KOPT-K1 (cell line): Measurements from ENCODE around the gene FBXO46.
"Not testable (repeated sequence)": the region's sequence is repeated elsewhere in the genome, so short reads cannot be mapped to it uniquely, and the experiment has no call there.

Source experiments
- H3K27ac ChIP-seq: fragments of 200-600 bp; sonication (generic); 2 replicates; pipeline ENCODE4 v1.5.1; 2016; ENCODE audit warnings: antibody characterized with exemption, mild to moderate bottlenecking, low read depth, low read length; ENCODE audit not compliant: poor library complexity, severe bottlenecking
- H3K36me3 ChIP-seq: fragments of 200-600 bp; sonication (generic); 2 replicates; pipeline ENCODE4 v1.5.1; 2017; ENCODE audit warnings: antibody characterized with exemption, mild to moderate bottlenecking, low read length, moderate library complexity; ENCODE audit not compliant: insufficient read depth
- H3K9me3 ChIP-seq: fragments of 200-600 bp; sonication (generic); 2 replicates; pipeline ENCODE4 v1.5.1; 2017; ENCODE audit warnings: antibody characterized with exemption, low read length, mild to moderate bottlenecking; ENCODE audit not compliant: insufficient read depth, poor library complexity, severe bottlenecking

The FBXO46 gene

DNA sequence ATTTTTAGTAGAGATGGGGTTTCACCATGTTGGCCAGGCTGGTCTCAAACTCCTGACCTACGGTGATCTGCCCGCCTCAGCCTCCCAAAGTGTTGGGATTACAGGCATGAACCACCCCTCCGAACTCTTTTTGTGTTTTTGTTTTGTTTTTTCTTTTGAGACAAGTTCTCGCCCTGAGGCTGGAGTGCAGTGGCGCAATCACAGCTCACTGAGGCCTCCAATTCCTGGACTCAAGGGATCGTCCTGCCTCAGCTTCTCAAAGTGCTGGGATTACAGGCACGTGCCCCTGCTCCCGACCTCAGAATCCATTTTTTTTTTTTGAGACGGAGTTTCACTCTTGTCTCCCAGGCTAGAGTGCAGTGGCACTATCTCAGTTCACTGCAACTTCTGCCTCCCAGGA lies 27.0 kb upstream of the FBXO46 start:
- Histone ChIP-seq H3K36me3 (no peaks in the 10 kb centered on the region), H3K9me3 (no peaks in the 10 kb centered on the region), H3K27ac (no peak overlapping the region)

DNA sequence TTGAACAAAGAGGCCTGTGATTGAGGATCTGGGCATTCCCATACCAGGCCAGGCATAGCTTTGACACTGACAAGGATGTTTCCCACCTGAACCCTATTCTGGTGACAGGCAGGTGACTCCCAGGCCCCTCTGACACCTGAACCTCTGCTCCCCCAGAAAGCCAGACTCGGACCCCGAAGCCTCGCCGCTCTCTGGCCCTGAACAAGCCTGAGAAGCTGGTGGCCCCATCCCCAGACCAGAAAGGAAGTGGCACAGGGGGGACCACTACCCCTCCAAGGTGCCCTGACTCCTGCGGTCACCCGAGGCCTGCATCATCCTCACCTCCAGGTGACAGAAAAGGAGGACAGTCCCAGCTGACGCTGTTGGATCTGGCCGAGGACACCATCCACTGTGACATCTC lies 23.6 kb upstream of the FBXO46 start:
- no peaks in the 10 kb centered on the region for H3K9me3 ChIP-seq
- H3K36me3 ChIP-seq: no peaks in the 10 kb centered on the region
- H3K27ac ChIP-seq: no peak overlapping the region

- Histone ChIP-seq H3K27ac (no peak overlapping the region), H3K9me3 (no peaks in the 10 kb centered on the region), H3K36me3 (no peaks in the 10 kb centered on the region)
These were observed 22.9 kb upstream of the FBXO46 start for GRCh38 chr19:45753548-45753947.

DNA sequence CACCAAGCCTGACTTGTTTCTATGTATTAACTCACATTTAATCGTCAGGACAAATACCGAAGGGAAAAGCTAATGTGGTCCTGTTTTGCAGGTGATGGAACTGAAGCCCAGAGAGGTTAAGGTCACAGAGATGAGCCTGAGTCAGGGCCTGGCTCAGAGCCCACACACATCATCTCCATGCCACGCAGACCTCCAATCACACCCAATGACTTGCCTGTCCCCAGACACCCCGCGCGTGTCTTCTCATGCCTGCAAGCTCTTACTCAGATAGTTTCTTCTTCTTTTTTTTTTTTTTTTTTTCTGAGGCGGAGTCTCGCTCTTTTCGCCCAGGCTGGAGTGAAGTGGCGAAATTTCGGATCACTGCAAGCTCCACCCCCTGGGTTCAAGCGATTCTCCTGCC lies 21.9 kb upstream of the FBXO46 start:
- H3K9me3 ChIP-seq: no peaks in the 10 kb centered on the region
- no peaks in the 10 kb centered on the region for H3K36me3 ChIP-seq
- H3K27ac ChIP-seq: no peak overlapping the region

GRCh38 chr19:45751483-45751882 lies 20.8 kb upstream of the FBXO46 start:
- H3K27ac ChIP-seq, H3K9me3 ChIP-seq, H3K36me3 ChIP-seq: not testable (repeated sequence)

- Histone ChIP-seq H3K9me3 (no peaks in the 10 kb centered on the region), H3K27ac (no peak overlapping the region), H3K36me3 (no peaks in the 10 kb centered on the region)
These were observed 16.8 kb upstream of the FBXO46 start for GRCh38 chr19:45747513-45747912.

DNA sequence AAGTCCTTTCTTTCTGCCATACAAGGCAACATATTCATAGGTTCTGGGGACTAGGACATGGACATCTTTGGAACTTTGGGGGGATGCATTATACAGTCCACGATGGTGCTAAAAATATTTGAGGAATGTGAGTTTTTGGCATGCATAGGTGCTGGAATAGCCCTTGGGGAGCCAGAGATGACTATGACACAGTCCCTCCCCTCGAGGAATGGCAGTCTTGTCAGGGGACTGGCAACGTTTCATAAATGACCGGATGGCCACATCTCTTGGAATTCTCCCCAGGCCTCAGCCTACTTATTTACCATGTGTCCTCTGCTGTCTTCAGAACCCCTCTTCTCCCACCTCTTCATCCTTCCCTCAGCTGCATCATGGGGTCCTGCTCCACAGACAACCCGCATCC lies 16.2 kb upstream of the FBXO46 start:
- H3K27ac ChIP-seq: no peak overlapping the region
- no peaks in the 10 kb centered on the region for H3K9me3 ChIP-seq
- no peaks in the 10 kb centered on the region for H3K36me3 ChIP-seq

DNA sequence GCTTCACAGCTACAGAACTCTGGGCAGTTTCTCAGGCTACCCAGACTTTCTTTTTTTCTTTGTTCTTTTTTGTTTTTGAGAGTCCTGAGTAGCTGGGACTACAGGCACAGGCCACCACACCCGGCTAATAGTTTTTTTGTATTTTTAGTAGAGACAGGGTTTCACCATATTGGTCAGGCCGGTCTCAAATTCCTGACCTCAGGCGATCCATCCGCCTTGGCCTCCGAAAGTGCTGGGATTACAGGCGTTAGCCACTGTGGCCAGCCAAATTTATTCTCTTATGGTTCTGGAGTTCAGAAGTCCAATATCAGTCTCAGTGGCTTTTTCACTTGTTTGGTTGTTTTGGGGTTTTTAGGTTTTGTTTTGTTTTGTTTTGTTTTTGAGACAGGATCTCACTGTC lies 14.9 kb upstream of the FBXO46 start:
- Histone ChIP-seq H3K9me3 (no peaks in the 10 kb centered on the region), H3K27ac (no peak overlapping the region), H3K36me3 (no peaks in the 10 kb centered on the region)

- Histone ChIP-seq H3K36me3 (no peaks in the 10 kb centered on the region), H3K27ac (no peak overlapping the region), H3K9me3 (no peaks in the 10 kb centered on the region)
These were observed 12.3 kb upstream of the FBXO46 start for GRCh38 chr19:45742969-45743368.

GRCh38 chr19:45739498-45740439 lies 9.1 kb upstream of the FBXO46 start:
- Histone ChIP-seq H3K27ac (no peak overlapping the region), H3K36me3 (no peaks in the 10 kb centered on the region), H3K9me3 (no peaks in the 10 kb centered on the region)

DNA sequence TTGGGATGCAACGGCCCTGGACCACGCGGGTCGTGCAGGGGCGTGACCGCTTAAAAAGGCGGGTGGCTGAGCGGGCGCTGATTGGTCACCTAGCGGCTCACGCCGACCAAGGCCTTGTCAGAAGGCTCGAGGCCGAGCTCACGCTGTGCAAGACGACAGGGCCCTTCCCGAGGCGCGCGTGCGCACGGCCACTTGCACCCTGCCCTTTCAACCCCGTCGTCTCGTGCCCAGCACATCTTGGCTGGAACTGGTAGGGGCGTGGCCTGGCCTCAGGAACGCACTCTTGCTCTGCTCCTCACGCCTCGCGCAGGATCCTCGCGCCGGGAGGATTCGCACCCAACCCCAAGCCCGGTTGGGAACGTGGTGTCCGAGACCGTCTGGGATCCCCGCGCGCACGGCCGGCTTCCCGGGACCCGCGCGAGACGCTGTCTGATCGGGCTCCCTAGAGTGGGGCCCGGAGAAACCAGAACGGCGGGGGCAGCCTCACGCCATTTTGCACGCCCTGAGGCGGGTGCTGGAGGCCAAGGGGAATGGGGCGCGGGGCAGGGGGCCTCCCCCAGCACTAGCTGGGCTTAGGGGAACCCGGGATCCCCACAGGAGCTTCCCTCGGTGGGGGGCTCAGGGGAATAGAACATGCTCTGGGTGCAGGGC lies 2.6 kb upstream of the FBXO46 start, which contains the start of gene MEIOSIN:
Gene MEIOSIN, plus strand, starts transcription at position 280 of the 651 bp plus-strand sequence. CDS start 1,938 bp downstream, outside the sequence.
- H3K9me3 ChIP-seq: no peaks in the 10 kb centered on the region
- H3K27ac ChIP-seq: no peak within 1 kb of the TSS
- no peaks in the 10 kb centered on the region for H3K36me3 ChIP-seq

- Histone ChIP-seq H3K27ac (peak overlapping the region; percentile 71), H3K9me3 (no peaks in the 10 kb centered on the region)
These were observed 851 bp downstream of the FBXO46 start for GRCh38 chr19:45729800-45730290.

DNA sequence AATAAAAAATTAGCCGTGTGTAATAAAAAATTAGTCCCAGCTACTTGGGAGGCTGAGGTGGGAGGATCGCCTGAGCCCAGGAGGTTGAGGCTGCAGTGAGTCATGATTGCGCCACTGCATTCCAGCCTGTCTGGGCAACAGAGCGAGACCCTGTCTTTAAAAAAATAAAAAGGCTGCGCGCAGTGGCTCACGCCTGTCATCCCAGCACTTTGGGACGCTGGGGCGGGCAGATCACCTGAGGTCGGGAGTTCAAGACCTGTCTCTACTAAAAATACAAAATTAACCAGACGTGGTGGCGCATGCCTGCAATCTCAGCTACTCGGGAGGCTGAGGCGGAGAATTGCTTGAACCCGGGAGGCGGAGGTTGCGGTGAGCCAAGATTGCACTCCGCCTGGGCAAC lies 2.0 kb downstream of the FBXO46 start:
- not testable (repeated sequence) for H3K36me3 ChIP-seq, H3K27ac ChIP-seq, H3K9me3 ChIP-seq

More at GRCh38 chr19:45729800-45730290, 851 bp downstream of the FBXO46 start:
- no peaks in the 10 kb centered on the region for H3K36me3 ChIP-seq

DNA sequence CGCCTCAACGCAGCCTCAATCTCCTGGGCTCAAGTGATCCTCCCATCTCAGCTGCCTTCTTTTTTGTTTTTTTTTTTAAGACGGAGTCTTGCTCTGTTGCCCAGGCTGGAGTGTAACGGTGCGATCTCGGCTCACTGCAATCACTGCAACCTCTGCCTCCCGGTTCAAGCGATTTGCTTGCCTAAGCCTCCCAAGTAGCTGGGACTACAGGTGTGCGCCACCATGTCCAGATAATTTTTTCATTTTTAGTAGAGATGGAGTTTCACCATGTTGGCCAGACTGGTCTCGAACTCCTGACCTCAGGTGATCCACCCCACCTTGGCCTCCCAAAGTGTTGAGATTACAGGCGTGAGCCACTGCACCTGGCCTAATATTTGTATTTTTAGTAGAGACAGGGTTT lies 10.6 kb downstream of the FBXO46 start:
- H3K36me3 ChIP-seq: peaks cover 46% of the 10 kb centered on the region
- H3K9me3 ChIP-seq, H3K27ac ChIP-seq: not testable (repeated sequence)

GRCh38 chr19:45717983-45718650 lies 12.6 kb downstream of the FBXO46 start:
- Histone ChIP-seq H3K36me3 (peaks cover 36% of the 10 kb centered on the region), H3K9me3 (no peaks in the 10 kb centered on the region), H3K27ac (peak overlapping the region; percentile 72)
